ENCODE data around the gene POU6F1.

GRCh38 chr12:51181558-51181957, 36.3 kb downstream of the POU6F1 start:
- TF ChIP-seq POLR2A (IDR thresholded peaks at IDR 0.05) (no peak), CTCF (IDR thresholded peaks at IDR 0.05) (no peak), EP300 (IDR thresholded peaks at IDR 0.05) (no peak)
